Measurements from ENCODE around the gene DCAF11.

DNA sequence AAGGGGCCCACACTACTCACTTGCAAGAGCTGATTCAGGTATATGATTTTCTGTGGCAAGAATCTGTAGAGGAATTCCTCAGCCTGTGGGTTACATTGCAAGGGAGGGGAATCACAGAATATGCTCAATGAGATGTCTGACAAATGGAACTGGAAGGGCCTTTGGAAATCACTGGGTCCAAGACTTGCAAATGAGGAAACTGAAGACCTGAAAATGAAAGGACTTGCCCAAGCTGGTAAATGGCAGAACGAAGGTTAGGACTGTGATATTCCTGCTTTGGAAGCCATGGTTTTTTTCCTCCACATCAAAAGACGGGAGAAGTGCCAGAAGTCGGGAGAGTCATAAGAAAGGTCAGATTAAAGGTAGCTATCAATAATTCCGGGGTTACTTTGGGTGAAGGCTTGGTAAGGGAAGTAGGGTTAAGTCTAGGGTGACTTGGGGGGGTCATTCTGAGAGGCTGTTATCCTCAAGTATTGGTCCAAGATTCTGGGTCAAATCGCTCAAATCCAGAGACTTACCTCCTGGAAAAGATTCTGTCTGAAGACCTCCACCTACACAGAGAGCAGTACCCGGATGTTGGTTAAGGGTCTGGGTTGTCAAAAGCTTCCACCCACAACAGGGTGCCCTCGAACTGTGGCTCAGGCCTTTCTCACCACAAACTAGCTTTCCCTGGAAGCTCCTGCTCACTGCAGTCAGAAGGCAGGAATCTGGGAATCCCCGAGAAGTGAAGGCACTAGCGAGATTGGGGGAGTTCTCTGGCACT is 31.3 kb downstream of the DCAF11 start:
- TF ChIP-seq, protein P1, sequence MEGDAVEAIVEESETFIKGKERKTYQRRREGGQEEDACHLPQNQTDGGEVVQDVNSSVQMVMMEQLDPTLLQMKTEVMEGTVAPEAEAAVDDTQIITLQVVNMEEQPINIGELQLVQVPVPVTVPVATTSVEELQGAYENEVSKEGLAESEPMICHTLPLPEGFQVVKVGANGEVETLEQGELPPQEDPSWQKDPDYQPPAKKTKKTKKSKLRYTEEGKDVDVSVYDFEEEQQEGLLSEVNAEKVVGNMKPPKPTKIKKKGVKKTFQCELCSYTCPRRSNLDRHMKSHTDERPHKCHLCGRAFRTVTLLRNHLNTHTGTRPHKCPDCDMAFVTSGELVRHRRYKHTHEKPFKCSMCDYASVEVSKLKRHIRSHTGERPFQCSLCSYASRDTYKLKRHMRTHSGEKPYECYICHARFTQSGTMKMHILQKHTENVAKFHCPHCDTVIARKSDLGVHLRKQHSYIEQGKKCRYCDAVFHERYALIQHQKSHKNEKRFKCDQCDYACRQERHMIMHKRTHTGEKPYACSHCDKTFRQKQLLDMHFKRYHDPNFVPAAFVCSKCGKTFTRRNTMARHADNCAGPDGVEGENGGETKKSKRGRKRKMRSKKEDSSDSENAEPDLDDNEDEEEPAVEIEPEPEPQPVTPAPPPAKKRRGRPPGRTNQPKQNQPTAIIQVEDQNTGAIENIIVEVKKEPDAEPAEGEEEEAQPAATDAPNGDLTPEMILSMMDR (IDR thresholded peaks at IDR 0.05), result no peak
- TF ChIP-seq POLR2AphosphoS5 (IDR thresholded peaks at IDR 0.05), result no peak

Measured in breast epithelium (tissue), 3 donors.